ENCODE results near the gene SH2D4B. TPM values are rescaled to one million over a fixed set of nuclear protein-coding genes. Genes with fewer than 3 reads are reported as not detected.
A peak's percentile ranks its signal among the peaks of the same experiment; 100 is the strongest.

SH2D4B gene
- total RNA-seq, 4 donors from 2014 or later = not detected

DNA sequence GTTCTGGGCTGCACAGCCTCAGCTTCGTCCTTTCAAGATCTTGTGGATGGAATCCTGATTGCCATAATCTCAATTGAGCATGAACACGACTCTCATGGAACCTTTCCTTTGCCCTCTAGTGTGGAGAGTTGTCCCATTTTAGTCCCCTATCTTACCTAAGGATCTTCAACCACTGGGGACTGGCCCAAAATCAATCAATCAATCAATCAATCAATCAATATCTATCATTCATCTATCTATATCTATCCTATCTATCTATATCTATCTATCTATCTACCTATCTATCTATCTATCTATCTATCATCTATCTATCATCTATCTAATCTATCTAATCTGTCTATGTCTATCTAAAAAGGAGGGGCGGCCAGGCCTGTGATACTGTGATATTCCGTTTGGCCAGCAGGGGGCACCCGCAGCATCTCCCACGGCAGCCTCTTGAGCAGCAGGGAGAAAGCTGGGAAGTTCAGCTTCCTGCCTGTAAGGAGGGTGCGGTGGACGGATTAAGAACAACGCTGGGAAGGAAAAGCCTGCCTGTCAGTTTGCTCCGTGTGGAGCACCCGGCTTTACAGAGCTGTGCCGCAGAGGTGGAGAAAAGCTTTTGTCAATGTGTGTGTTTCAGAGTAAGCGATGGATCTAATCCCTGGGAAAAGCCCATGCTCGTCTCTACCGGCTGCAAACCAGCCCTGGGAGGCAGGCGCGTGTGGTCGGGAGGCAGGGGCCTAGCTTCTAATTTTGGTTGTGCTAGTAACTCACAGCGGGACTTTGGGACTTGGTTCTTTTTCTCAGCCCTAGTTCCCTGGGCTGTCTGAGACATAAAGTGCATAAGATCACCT is 124.9 kb downstream of the SH2D4B start:
- H3K27ac ChIP-seq = peak overlapping the region; percentile 19 to 73 (median 52)
- H3K9me3 ChIP-seq = no peaks in the 10 kb centered on the region
- DNase-seq (ENCODE audit: low spot score in 2 of 2) = peak; percentile 69 to 87
- TF ChIP-seq POLR2A (IDR thresholded peaks at IDR 0.05) (no peak), EP300 (IDR thresholded peaks at IDR 0.05) (peak in 1 of 2 donors; percentile 10)
- TF ChIP-seq, protein P1, sequence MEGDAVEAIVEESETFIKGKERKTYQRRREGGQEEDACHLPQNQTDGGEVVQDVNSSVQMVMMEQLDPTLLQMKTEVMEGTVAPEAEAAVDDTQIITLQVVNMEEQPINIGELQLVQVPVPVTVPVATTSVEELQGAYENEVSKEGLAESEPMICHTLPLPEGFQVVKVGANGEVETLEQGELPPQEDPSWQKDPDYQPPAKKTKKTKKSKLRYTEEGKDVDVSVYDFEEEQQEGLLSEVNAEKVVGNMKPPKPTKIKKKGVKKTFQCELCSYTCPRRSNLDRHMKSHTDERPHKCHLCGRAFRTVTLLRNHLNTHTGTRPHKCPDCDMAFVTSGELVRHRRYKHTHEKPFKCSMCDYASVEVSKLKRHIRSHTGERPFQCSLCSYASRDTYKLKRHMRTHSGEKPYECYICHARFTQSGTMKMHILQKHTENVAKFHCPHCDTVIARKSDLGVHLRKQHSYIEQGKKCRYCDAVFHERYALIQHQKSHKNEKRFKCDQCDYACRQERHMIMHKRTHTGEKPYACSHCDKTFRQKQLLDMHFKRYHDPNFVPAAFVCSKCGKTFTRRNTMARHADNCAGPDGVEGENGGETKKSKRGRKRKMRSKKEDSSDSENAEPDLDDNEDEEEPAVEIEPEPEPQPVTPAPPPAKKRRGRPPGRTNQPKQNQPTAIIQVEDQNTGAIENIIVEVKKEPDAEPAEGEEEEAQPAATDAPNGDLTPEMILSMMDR (IDR thresholded peaks at IDR 0.05) = peak; percentile 78 to 96 (median 81)
- no peaks in the 10 kb centered on the region for H3K36me3 ChIP-seq
- H3K4me3 ChIP-seq = peak overlapping the region in 2 of 4 donors; percentile 25 to 36
- peaks cover 0 to 18% (median 5%) of the 10 kb centered on the region in 4 donors for H3K4me1 ChIP-seq
- WGBS, 2 donors = 8 to 9% methylated on average over 19 of the region's 19 CpGs
- H3K27me3 ChIP-seq = no peaks in the 10 kb centered on the region

DNA sequence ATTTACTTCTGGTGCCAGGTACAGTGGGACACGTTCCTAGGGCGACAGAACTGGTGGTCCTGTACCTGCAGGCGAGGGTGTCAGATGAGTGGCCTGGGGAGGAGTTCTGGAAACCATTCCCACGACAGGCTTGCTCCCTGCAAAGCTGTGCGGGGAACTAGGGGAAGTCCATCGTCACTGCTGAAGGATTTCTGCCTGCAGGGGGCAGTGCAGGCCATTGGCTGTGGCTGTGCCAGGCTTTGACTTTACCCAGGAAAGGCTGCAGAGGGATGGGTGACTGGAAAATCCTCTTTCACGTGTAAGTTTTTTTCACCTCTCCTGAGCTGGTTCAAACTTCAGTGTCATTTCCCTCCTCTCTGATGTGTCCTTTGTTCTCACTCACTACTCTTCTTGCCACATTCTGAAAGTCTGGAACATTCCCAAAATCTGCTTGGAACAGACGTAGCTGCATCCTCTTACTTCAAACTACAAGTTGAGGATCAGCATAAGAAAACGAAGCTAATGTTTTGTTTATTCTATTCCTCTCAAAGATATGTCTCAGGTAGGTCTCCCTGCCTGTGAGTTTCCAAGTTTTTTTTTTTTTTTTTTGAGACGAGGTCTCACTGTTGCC is 126.5 kb downstream of the SH2D4B start:
- H3K4me1 ChIP-seq = peaks cover 0 to 18% (median 5%) of the 10 kb centered on the region in 4 donors
- H3K36me3 ChIP-seq = no peaks in the 10 kb centered on the region
- TF ChIP-seq, protein P1 (IDR thresholded peaks at IDR 0.05) = peak; percentile 75 to 92 (median 78)
- no peak for TF ChIP-seq EP300 (IDR thresholded peaks at IDR 0.05)
- no peak for TF ChIP-seq POLR2A (IDR thresholded peaks at IDR 0.05)
- no peak overlapping the region for H3K4me3 ChIP-seq
- 25 to 35% methylated on average over 10 of the region's 10 CpGs for WGBS, 2 donors
- peak; percentile 70 to 85 for DNase-seq (ENCODE audit: low spot score in 2 of 2)
- H3K27ac ChIP-seq = no peak overlapping the region
- no peaks in the 10 kb centered on the region for H3K9me3 ChIP-seq
- no peaks in the 10 kb centered on the region for H3K27me3 ChIP-seq

DNA sequence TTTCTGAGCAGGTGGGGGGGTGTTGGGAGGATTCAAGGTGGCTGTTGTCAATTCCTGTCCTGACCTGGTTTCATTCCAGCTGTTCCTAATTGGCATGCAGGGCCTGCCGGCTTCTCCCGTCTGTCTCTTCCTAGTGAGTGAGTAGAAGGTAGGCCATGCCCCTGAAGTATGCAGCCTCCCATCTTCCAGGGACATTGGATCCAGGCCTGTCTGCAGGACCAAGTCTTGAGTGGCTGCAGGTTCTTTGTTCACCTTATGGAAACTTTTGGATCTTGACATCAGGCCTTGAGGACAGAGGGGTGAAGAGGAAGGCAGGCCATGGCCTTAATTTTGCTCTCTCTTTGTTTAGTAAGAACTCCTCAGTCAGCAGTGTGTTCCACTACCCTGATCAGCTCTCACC is 131.8 kb downstream of the SH2D4B start:
- WGBS, 2 donors = 78 to 88% methylated on average over 2 of the region's 2 CpGs
- H3K9me3 ChIP-seq = no peaks in the 10 kb centered on the region
- H3K27ac ChIP-seq = no peak overlapping the region
- H3K4me3 ChIP-seq = no peak overlapping the region
- H3K36me3 ChIP-seq = no peaks in the 10 kb centered on the region
- no peak for DNase-seq (ENCODE audit: low spot score in 2 of 2)
- TF ChIP-seq EP300 (IDR thresholded peaks at IDR 0.05) = no peak
- TF ChIP-seq, protein P1 (IDR thresholded peaks at IDR 0.05) = no peak
- no peak for TF ChIP-seq POLR2A (IDR thresholded peaks at IDR 0.05)
- H3K27me3 ChIP-seq = no peaks in the 10 kb centered on the region
- peaks cover 0 to 1% (median 0%) of the 10 kb centered on the region in 4 donors for H3K4me1 ChIP-seq

DNA sequence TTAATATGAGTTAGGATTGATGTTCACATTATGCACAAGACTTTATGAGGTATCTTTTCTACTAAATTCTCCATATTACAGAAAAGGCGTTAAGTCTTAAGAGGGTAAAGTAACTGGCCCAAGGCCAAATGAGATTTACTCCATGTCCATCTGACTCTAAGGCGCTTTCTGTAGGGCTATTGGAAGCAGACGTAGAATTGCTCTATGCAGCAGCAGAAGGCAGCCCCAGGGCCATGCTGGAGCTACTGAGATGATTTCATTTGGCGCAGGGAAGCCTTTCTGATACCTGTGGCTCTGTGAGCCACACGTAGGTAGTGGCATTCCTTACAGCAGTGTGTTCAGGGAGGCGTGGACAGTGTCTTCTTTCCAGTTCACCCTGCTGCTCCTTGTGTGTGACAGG is 133.1 kb downstream of the SH2D4B start:
- TF ChIP-seq EP300 (IDR thresholded peaks at IDR 0.05) (no peak), POLR2A (IDR thresholded peaks at IDR 0.05) (no peak)
- TF ChIP-seq, protein P1 (IDR thresholded peaks at IDR 0.05) = no peak
- WGBS, 2 donors = 79 to 85% methylated on average over 6 of the region's 6 CpGs
- Histone ChIP-seq H3K27me3 (no peaks in the 10 kb centered on the region), H3K9me3 (no peaks in the 10 kb centered on the region), H3K27ac (no peak overlapping the region), H3K4me1 (no peaks in the 10 kb centered on the region), H3K4me3 (no peak overlapping the region), H3K36me3 (no peaks in the 10 kb centered on the region)
- no peak for DNase-seq (ENCODE audit: low spot score in 2 of 2)

DNA sequence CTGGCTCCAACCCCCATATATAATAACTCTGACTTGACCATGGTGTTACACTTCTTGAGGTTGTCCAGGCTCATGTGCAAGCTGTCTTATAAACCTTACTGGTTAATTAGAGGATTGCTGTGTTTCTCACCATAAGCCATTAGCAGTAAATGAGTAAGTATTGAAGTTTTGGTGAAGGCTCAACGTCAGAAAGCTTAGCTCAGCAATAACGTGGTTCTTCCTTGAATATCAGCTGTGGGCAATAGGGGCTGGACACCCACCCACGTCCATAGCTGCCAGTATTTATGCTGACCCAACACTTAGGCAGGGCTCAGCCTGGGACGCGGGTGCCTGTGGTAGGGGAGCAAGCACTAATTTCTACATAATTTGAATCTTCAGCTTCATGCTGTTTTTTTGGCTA is 134.1 kb downstream of the SH2D4B start:
- H3K4me3 ChIP-seq = no peak overlapping the region
- WGBS, 2 donors = 60 to 71% methylated on average over 5 of the region's 5 CpGs
- no peaks in the 10 kb centered on the region for H3K4me1 ChIP-seq
- H3K27ac ChIP-seq = no peak overlapping the region
- no peaks in the 10 kb centered on the region for H3K27me3 ChIP-seq
- DNase-seq (ENCODE audit: low spot score in 2 of 2) = no peak
- H3K36me3 ChIP-seq = no peaks in the 10 kb centered on the region
- no peaks in the 10 kb centered on the region for H3K9me3 ChIP-seq
- TF ChIP-seq EP300 (IDR thresholded peaks at IDR 0.05) (no peak), POLR2A (IDR thresholded peaks at IDR 0.05) (no peak)
- TF ChIP-seq, protein P1 (IDR thresholded peaks at IDR 0.05) = no peak

Measured in tibial nerve (tissue), 4 donors.